ENCODE measurements around the gene BBLN.

GRCh38 chr9:128192601-128193371 is 32.7 kb downstream of the BBLN start:
- TF ChIP-seq CTCF (IDR thresholded peaks at IDR 0.05; ENCODE audit: low read depth, low read length) (no peak), EZH2phosphoT487 (IDR thresholded peaks at IDR 0.05; ENCODE audit: low read depth) (no peak)
